Activated CD8-positive, alpha-beta memory T cell treated with anti-CD3 and anti-CD28 coated beads, Interleukin-2, amount 50 U/mL, for 48 hours (primary cell): ENCODE results near the gene SPOP.
A peak's percentile ranks its signal among the peaks of the same experiment; 100 is the strongest.
"Not testable (repeated sequence)": the region's sequence is repeated elsewhere in the genome, so short reads cannot be mapped to it uniquely, and the experiment has no call there.

ENCODE experiments used
- DNase-seq: peaks from one replicate; pipeline ENCODE4 v3.0.0-alpha.2; 2020

Gene SPOP

DNA sequence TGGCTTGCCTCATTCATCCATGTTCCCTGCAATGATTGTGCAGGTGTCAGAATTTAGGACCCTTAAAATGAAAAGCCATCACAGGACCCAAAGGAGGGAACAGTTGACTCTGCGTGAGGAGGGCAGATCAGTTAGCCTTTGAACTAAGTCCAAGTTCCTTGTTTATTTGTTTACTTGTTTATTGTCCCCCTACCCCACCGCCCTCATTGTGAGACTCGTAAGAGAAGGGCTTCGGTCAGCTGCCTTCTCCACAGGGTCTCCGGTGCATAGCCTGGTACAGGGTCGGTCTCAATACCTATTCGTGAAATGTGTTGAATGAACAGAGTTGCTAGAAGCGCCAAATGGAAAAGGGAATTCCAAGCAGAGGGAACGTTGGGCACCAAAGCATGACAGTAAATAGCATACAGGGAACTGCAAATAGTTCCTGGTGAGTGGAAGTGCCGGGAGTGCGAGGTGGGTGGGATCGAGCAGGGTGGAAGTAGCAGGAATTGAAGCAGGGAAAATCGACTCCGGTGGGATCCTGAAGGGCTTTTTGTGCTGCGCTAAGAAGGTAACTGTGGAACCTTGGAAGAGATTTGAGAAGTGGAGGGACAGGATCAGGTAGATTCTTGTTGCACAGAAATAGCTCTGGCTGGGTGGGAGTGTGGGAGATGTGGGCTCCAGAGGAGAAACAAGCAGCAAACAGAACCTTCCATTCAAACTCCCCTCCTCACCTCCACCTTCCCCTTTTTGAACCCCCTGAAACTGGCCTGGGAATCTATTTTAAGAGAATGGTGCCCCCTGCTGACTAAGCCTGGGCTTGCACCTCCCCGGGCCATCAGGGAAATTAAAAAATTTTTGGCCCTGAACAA is 17.2 kb upstream of the SPOP start:
- DNase-seq = peak; percentile 91

DNA sequence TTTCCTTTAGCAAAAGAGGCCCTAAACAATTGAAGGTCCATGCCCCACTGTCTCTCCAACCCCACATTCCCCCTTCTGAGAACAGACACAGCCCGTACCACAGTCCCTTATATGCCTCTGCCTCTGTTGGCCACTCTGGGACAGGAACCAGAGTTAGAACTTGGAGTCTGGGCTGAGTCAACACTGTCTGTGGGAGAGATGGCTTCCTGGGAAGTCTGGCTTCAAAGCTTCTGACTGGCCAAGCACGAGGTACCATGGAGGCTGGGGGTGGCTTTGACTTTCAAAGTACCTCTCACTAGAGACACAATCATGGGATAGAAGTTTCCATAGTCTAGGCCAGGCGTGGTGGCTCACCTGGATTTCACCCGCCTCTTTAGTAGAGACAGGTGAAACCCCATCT is 14.9 kb upstream of the SPOP start:
- DNase-seq = no peak

DNA sequence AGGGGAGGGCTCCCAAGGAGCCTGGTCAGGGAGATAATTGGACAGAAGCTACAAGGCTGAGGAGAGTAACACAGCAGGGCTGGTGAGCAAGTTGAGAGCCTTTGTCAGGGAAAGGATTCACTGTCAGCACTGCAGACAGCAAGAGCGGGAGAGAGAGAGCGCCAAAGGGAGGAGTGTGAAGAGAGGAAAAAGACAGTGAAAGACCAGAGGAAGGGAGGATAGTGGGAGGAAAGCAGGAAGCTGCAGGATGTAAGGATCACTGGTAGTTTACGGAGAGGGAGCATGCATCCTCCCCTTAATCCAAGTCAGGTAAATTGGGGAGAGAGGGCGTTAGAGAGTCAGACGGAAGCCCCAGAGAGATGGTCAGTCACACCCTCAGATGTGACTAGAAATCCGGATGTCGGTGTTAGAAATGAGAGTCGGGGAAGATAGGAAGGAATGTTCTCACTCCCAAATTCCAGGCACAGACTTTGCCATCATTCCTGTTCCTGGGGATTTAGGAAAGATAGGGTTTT is 13.8 kb upstream of the SPOP start:
- no peak for DNase-seq

DNA sequence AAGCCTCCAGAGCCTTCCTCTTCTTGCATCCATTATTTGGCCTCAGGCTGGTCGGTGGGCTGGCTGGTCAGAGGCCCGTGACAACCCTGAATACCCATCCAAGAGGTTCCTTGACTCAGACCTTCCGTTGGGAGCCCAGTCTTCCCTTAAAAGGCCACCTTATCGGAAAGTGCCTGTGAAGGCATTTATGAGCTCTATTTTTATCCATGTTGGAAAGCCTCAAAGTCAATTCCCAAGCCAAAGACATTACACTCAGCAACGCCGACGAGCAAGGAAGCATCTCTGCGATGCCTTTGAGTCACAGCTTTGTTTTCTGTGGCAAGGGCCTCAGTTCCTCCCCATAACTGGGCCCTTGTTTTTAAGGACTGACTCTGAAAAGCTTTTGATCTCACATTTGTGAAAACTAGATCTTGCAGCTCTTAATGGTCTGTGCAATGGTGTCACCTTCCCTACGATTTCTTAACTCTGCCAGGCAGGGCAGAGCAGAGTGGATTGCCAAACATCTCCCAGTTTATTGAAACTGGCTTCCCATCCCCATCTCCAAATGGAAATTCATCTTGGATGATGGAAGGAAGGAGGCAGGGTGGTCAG is 13.3 kb upstream of the SPOP start:
- no peak for DNase-seq

DNA sequence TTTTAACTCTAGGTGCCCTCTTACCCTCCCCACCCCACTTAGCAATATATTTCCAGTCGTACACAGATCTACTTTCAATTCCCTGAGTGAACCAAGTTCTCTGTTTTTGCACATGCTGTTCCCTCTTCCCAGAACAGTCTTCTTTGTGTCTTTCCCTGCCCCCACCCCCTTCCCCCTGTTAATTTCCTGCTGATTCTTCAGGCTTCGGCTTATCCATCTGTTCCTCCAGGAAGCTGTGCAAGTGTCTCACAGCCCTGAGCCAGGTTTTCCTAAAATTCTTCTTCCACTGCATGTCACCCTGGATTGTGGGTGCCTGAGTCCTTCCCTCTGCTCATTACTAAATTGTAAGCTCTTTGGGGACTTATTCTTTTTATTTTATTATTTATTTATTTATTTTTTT is 12.4 kb upstream of the SPOP start:
- no peak for DNase-seq

DNA sequence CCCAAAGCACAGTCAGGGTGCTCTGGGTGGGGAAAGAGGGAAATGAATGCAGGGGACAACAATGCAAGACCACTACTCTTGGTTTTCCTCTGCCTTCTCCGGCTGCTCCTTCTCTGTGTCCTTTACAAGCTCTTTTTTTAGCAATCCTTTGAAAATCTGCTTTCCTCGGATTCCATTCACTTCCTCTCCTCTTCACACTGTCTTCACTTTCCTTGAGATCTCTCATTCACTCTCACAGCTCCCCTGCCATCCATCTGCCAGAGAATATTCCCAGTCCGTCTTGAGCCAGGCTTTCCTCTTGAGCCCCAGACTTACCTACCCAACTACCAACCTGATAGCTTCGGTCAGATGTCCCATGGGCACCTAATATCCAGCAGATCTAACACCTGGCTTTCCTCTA is 11.0 kb upstream of the SPOP start:
- DNase-seq = peak; percentile 34

DNA sequence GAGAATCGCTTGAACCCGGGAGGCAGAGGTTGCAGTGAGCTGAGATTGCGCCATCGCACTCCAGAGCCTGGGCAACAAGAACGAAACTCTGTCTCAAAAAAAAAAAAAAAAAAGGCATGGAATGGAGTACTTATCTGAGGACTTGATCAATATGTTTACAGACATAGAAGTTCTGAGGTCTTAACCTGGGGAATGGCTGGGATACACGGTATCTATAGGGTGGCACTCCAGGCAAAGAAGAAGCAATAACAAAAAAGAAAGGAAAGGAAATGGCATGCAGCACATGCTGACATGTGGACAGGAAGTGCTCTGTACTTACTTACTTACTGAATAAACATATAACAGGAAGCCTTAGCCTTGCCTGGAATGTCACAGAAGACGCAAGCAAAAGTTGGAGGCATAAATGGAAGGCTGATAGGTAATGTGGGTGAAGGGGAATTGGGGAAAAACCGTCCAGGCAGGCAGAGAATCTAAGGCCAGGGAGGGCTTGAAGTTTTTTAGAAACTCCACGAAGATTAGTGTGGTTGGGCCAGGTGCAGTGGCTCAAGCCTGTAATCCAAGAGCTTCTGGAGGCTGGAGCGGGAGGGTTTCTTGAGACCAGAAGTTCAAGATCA is 10.1 kb upstream of the SPOP start:
- peak; percentile 60 for DNase-seq

DNA sequence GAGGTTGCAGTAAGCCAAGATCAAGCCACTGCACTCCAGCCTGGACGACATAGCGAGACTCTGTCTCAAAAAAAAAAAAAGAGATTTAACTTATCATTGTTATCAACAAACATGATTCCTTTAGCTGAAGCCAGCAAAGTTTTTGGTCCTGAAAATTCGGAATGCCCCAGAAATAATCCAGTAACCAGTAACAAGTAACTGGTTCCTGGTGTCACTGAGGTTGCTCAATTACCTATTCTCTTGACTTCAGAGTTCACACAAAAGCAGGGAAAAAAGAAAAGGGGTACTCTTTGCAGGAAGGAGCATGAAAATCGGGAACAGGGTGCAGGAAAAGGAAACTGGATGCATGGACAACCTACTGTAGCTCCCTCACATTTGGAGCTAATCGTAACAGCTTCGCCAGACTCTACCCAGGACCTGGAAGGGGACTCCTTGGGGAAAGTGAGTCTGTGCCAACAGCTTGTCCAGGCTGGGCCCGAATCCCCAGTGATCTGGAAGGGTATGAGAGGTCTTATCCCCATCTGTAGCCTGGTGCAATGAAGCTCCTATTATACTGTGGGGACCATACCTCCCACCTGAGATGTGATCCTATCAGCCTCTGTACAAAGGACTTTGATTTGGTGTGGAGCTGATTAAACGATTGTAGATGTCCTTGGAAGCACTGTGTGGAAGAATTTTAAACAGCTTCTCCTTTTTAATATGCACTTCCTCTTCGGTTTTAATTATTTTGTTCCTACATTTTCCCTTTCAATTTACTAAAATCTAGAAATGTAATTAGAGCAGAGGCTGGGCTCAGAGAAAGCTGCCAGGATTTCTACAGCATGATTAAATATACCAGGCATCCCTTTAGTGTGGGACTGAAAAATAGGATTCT is 3.4 kb upstream of the SPOP start:
- no peak for DNase-seq

DNA sequence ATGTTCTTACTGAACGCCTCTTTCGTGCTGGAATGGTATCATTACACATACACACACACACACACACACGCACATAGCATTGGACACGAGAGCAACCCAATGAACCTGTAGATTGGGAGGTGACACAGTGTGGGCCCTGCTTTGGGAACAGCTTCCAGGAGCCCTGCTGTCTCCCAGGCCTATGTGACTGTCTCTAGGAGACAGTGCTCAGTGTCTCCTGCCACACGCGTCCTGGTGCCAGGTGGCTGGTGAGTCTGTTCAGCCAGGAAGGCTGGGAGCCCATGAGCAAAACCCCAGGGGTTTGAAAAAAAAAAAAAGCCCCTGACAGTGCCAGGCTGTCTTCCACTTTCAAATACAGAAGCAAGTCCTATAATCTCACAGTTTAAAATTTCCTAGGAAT is 2.4 kb upstream of the SPOP start:
- DNase-seq = no peak

DNA sequence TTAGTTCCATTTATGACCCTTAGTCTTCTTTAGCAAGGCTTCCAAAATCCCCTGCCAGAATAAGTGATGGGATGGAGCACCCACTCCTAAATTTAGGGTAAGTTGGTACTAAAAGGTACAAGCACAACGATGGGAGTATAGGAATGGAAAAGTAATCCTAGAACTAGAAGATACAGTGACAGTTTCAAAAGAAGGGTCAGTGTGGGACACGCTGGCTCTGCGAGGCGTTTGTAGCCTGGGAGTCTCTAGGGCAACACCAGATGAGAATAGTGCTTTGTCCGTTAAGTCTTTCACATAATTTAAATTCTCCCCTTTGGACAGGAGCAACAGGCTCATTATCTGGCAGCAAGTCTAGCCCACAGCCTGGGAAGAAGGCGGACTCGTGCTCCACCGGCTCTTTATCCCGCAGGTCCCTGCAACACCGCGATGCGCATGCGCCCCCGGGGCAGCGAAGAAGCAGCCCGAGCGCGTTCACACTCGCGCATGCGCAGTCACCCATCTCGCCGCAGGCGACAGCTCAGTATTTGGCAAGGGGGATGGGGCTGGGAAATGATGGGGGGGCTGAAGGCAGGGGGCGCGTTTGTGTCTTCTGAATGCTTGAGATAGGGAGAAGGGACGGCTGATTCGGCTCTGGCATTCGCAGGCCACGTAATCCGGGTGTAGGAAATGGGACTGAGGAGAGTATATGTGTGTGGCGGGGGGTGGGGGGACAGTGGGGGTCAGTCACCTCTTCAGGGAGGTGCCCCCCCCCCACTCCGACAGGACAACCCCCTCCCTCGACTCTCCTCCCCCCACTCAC is 564 bp downstream of the SPOP start:
- DNase-seq = peak; percentile 99

DNA sequence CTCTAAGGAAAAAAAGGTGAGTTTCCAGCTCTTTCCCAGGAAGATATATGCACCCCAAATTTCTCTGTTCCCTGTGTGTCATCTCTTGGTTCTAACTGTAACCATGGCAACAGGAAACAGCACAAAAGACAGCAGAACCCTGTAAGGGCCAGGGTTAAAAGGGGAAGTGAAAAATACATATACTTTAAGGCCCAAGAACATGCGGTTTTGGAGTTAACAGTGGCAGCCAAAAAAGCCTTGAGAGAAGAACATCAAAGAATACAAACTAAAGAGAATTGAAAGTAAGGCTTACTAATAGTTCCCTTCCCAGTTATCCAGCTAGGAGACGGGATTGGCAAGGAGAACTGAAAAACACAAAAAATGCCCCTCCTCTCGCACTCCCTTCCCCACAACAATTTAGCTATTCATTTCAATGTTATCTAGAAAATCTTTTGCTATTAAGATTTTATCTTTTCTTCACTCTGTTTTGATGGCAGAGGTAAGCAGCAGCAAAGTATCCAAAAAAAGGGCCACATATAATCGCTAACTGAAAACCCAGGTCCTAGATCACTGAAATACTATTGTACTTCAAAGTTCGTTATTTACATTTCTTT is 1.5 kb downstream of the SPOP start:
- DNase-seq = no peak

DNA sequence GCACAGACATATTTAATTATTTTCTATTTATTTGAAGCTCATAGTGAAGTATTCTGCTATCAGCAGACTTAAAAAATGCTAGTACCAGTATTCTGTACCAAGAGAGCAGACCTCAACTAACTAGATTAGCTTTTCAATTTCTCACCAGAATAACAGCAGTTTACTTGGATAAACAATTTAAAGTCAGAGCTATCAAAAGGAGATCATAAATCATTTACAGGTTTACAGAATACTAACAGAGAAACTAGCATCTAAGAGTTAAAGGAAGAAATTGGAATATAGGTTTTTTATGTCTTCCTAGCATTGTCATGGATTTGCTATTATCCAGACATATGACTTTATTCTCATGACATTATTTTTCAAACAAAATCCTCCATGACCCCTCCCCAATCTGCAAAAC is 3.4 kb downstream of the SPOP start:
- DNase-seq = no peak

DNA sequence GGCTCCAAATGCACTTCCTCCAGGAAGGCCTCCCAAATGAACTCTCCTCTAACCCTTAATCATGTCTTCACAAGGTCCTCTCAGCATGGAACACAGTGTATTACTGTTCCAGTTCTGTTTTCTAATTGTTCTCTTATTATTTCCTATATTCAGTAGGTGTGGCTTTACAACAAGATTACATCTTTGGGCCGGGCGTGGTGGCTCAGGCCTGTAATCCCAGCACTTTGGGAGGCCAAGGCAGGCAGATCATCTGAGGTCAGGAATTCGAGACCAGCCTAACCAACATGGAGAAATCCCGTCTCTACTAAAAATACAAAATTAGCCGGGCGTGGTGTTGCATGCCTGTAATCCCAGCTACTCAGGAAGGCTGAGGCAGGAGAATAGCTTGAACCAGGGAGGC is 4.2 kb downstream of the SPOP start:
- DNase-seq = not testable (repeated sequence)

DNA sequence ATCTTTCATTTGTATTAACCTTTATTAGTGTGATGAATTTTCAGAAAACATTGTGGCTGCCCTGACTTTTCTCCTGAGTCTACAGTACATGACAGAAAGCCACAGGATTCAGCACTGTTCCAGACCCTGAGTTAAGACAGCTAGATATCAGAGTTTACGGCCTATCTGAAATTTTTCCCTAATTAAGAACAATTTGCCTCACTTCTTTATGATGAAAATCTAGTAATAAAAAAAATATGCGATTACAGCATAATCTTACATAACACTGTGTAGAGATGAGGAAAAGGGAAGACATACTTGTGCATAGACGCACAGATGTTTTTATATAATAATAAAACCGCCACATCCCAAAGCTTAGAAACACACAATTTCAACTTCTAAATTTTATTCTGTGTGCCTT is 7.3 kb downstream of the SPOP start:
- DNase-seq = no peak

DNA sequence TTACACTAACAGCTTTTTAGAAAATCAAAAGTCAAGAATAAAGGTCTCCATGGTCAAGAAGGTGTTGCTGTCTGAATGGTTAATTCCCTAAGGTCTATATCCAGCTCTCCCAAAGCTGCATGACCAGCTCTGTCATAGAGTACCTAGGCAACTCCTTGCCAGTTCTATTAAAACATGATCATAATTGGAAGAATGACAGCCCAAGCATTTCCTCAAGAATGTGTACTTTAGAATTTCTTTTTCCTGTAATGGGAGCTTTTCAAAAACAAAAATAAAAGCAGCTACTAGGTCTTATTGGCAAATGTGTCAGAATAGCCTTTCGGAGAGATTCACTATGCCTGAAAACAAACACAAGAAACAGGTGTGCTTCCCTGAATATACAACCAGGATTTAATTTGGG is 7.9 kb downstream of the SPOP start:
- DNase-seq = no peak

DNA sequence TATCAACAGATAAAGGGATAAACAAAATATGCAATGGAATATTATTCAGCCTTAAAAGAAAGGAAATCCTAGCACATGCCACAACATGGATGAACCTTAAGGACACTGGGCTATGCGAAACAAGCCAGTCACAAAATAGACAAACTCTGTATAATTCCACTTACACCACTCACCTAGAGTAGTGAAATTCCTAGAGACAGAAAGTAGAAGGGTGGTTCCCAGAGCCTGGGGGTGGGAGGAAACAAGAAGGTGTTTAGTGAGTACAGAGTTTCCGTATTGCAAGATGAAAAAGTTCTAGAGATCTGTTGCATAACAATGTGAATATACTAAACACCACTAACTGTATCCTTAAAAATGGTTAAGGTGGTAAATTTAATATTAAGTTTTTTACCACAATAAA is 10.0 kb downstream of the SPOP start:
- DNase-seq = no peak

DNA sequence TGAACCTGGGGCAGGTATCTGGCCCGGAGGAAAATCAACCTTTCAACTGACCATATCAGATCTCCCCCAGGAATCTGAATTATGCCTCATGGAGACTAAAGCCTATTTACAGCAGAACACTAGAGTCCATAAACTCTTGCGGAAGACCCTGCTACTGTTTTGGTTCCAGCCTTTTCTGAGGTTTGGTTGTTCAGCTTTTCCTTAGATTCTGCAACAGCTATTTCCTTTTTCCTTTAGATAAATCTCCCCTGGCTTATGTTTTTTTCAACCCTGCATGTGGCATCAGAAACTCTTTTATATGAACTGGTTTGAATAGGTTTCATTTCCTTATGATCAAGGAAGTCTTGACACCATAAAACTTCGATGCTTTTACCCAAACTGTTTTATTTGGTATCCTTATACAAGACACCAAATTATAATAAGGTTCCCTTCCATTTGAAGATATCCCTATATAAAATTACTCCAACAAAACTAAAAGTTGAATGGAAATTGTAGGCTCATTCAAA is 13.1 kb downstream of the SPOP start:
- DNase-seq = no peak

DNA sequence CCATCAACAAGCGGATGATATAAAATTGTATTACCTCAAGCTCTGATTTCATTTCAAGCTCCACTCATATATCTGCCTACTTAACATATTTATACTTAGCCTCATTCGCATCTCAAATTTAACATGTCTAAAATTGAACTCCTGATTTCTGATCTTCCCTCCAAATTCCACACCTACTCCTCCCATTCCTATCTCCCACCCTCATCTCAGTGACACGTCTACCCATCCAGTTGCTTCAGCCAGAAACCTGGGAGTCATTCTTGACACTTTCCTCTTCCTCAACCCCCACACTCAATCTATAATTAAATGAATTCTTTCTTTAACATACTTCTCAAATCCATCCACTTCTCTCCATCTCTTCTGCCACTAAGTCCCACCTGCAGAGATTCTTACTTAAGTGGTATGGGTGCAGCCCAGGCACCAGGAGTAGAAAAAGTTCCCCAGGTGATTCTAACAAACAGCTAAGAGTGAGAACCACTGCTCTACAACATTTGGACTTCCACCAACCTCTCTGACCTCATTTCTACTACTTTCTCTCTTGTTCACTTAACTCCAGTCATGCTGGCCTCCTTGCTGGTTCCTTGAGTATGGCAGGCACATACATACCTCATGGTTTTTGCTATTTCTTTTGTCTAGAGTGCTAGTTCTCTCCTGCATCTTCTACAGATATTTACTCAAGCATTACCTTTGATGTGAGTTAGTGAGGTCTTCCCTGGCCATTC is 18.1 kb downstream of the SPOP start:
- DNase-seq = no peak

DNA sequence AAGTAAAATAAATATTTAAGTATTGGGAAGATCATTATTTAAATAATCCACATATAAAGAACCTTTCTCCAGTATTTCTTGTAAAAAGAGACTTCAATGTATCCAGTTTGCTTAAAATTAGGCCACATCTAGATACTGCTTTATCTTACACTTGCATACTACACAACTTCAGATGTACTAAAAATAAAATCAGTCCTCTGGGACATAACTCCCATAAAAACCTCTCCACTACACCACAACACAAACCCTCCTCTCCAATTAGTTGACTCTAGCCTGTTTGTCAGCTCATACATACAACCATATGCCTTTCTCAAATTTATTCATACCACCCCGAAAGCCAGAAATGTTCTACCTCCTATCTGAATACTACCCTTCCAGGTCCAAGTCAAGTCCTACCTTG is 21.6 kb downstream of the SPOP start:
- no peak for DNase-seq

DNA sequence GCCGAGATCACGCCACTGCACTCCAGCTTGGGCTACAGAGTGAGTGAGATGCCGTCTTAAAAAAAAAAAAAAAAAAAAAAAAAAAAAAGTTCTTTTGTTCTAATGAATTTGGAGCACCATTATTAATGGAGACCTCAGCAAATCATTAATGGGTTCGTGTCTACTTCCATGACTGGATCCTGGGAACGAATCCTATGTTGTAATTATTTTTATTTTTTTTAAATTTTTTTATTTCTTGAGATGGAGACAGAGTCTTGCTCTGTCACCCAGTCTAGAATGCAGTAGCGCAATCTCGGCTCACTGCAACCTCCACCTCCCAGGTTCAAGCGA is 30.7 kb downstream of the SPOP start:
- DNase-seq = no peak
